PC-9 (cell line): Measurements from ENCODE around the gene ZNF10. TPM values are rescaled to one million over a fixed set of nuclear protein-coding genes. Genes with fewer than 3 reads are reported as not detected.
A peak's percentile ranks its signal among the peaks of the same experiment; 100 is the strongest.

Experiments used
- BruUV-seq: library from RNA; stranded (reverse); fragments of 400-500 nt; replicated peaks from 2 replicates; lab custom pipeline; 2021; lab: Mats Ljungman, UMichigan
- CTCF ChIA-PET: fragments of 300-600 bp; sonication (Branson Sonifier 250); formaldehyde crosslinking; loops from one replicate; lab custom pipeline; 2022; ENCODE audit warnings: antibody characterized with exemption; lab: Charles Lee
- POLR2A ChIA-PET: fragments of 300-600 bp; sonication (Branson Sonifier 250); formaldehyde crosslinking; loops from one replicate; lab custom pipeline; 2022; ENCODE audit warnings: antibody characterized with exemption; ENCODE audit not compliant: unreplicated experiment; lab: Charles Lee
- DNase-seq, 2 experiments: peaks; one replicate each; pipeline versions ENCODE4 v3.0.0 to v3.0.0-alpha.2; 2015 to 2022; ENCODE audit warnings: mixed read lengths in 1 of 2
- H2AFZ ChIP-seq: fragments of 200-600 bp; sonication (generic); 2 replicates; pipeline ENCODE4 v1.8.1; 2017; ENCODE audit warnings: antibody characterized with exemption
- H3F3A ChIP-seq: fragments of 200-600 bp; sonication (generic); 2 replicates; pipeline ENCODE4 v1.8.1; 2017; ENCODE audit warnings: antibody characterized with exemption, mild to moderate bottlenecking, low read depth; ENCODE audit not compliant: insufficient read depth
- H3K27ac ChIP-seq: fragments of 200-600 bp; sonication (generic); 2 replicates; pipeline ENCODE4 v1.6.1; 2016; ENCODE audit warnings: mixed run types
- H3K27me3 ChIP-seq: fragments of 200-600 bp; sonication (generic); 2 replicates; pipeline ENCODE4 v1.6.1; 2016; ENCODE audit warnings: low read depth, mixed run types; ENCODE audit not compliant: insufficient read depth
- H3K36me3 ChIP-seq: fragments of 200-600 bp; sonication (generic); 2 replicates; pipeline ENCODE4 v1.6.1; 2016; ENCODE audit warnings: low read depth, mixed run types
- H3K4me1 ChIP-seq: fragments of 200-600 bp; sonication (generic); replicated peaks from 2 replicates; pipeline ENCODE4 v1.6.1; 2016; ENCODE audit warnings: mixed run types; ENCODE audit not compliant: insufficient read depth
- H3K4me2 ChIP-seq: fragments of 200-600 bp; sonication (generic); 2 replicates; pipeline ENCODE4 v1.6.1; 2017; ENCODE audit warnings: mixed run types
- H3K4me3 ChIP-seq: fragments of 200-600 bp; sonication (generic); 2 replicates; pipeline ENCODE4 v1.6.1; 2016; ENCODE audit warnings: mixed run types
- H3K79me2 ChIP-seq: fragments of 200-600 bp; sonication (generic); 2 replicates; pipeline ENCODE4 v1.6.1; 2017; ENCODE audit warnings: low read depth, mixed run types
- H3K9me2 ChIP-seq: fragments of 200-600 bp; sonication (generic); 2 replicates; pipeline ENCODE4 v1.8.1; 2017; ENCODE audit warnings: mild to moderate bottlenecking; ENCODE audit not compliant: insufficient read depth
- H3K9me3 ChIP-seq: fragments of 200-600 bp; sonication (generic); 2 replicates; pipeline ENCODE4 v1.8.1; 2016; ENCODE audit warnings: low read depth; ENCODE audit not compliant: insufficient read depth
- H4K20me1 ChIP-seq: fragments of 200-600 bp; sonication (generic); 2 replicates; pipeline ENCODE4 v1.8.1; 2017; ENCODE audit not compliant: insufficient read depth
- EZH2 ChIP-seq: fragments of 200-600 bp; sonication (generic); IDR thresholded peaks from 2 replicates; pipeline ENCODE4 v1.8.0; 2017; ENCODE audit warnings: antibody characterized with exemption, low read depth
- intact Hi-C: fragments of 100-400 bp; cut with micrococcal nuclease; formaldehyde crosslinking; loops from one replicate; pipeline ENCODE4 v1.10.0; 2022; ENCODE audit not compliant: unreplicated experiment
- total RNA-seq: library from RNA; stranded (reverse); gene quantifications from 2 replicates; pipeline ENCODE4 v1.2.3, GENCODE V29; 2021
- TF ChIP-seq, protein P1 (sequence below): fragments of 200-600 bp; sonication (generic); conservative IDR thresholded peaks from 2 replicates; pipeline ENCODE4 v1.6.1; 2017; ENCODE audit warnings: mixed run types, antibody characterized with exemption, mild to moderate bottlenecking, moderate library complexity

ZNF10 gene
- total RNA-seq, 1 experiment from 2014 or later = 9.5 TPM

DNA sequence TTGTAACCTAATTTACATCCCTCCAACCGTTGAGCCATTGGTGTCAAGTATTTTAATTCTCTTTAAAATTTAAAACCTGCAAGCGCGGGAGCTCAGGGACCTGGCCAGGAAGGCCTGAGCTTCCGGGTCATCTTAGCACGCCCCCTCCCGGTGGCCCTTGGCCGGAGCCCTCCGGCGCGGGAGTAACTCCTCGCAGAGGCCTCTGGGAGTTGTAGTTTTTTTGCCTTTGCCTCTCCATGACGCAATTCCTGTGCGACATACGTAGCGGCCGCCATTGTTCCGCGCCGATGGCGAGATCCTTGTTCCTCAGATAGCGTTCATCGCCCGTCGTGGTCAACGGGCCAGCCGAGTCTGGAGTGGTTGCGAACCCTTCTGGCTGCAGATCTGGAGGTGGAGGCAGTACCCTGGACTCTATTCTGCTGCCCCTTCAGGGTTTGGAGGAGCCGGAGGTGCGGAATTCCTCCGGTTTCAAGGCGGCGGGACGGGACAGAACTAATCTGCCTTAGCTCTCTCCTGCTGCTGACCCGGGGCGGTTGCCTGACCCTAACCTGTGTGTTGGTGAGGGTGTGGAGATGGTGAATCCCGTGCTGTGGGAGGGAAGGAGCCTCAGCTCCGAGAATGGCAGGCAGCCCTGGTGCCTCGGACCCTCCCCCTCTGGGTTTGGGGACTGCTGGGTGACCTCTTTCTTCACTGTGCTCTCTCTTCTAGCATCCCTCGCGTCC, 51.0 kb downstream of the ZNF10 start, which contains the start of gene ZNF268:
ZNF268 (plus strand) TSS at position 258 of the 722 bp plus-strand sequence. CDS start 503 bp downstream, outside the sequence.
- peak within 1 kb of the TSS; percentile 88 for H3K4me2 ChIP-seq
- intact Hi-C loops = loop anchor here (1.0 to 2.0 kb wide), 5 partner anchors 51 to 225 kb away; partner anchors contain the start of genes ZNF10, ZNF140, ZNF26 and ZNF605
- H4K20me1 ChIP-seq = no peaks in the 10 kb centered on the region
- TSS peak; percentile 77 for BruUV-seq
- DNase-seq = peak; percentile 79 to 91
- ChIA-PET CTCF (interaction anchor here (0.5 to 0.8 kb wide), 2 partner anchors 21 to 196 kb away, joined by 3 to 10 read pairs; partner anchors contain the start of gene ZNF26), POLR2A (interaction anchor here (0.5 kb wide), 1 partner anchor 101 kb away, joined by 4 read pairs; no protein-coding TSS in a partner anchor)
- H3F3A ChIP-seq = no peaks in the 10 kb centered on the region
- no peaks in the 10 kb centered on the region for H3K27me3 ChIP-seq
- peak within 1 kb of the TSS; percentile 94 for H2AFZ ChIP-seq
- peak within 1 kb of the TSS; percentile 40; the same call in 1 of the 2 replicates for H3K27ac ChIP-seq
- H3K4me3 ChIP-seq = peak within 1 kb of the TSS; percentile 65
- peaks cover 12% of the 10 kb centered on the region; the same call in 1 of the 2 replicates for H3K79me2 ChIP-seq
- peaks cover 40% of the 10 kb centered on the region for H3K36me3 ChIP-seq
- peaks cover 49% of the 10 kb centered on the region for H3K9me3 ChIP-seq
- H3K9me2 ChIP-seq = no peaks in the 10 kb centered on the region
- TF ChIP-seq, protein P1, sequence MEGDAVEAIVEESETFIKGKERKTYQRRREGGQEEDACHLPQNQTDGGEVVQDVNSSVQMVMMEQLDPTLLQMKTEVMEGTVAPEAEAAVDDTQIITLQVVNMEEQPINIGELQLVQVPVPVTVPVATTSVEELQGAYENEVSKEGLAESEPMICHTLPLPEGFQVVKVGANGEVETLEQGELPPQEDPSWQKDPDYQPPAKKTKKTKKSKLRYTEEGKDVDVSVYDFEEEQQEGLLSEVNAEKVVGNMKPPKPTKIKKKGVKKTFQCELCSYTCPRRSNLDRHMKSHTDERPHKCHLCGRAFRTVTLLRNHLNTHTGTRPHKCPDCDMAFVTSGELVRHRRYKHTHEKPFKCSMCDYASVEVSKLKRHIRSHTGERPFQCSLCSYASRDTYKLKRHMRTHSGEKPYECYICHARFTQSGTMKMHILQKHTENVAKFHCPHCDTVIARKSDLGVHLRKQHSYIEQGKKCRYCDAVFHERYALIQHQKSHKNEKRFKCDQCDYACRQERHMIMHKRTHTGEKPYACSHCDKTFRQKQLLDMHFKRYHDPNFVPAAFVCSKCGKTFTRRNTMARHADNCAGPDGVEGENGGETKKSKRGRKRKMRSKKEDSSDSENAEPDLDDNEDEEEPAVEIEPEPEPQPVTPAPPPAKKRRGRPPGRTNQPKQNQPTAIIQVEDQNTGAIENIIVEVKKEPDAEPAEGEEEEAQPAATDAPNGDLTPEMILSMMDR = peak; percentile 84
- no peak for TF ChIP-seq EZH2
- no peaks in the 10 kb centered on the region for H3K4me1 ChIP-seq

- no peaks in the 10 kb centered on the region for H3K4me1 ChIP-seq
- intact Hi-C loops = no loop called here
- BruUV-seq = no TSS peak
- POLR2A ChIA-PET = no interaction called here
- H3K27ac ChIP-seq = no peak overlapping the region
- no peak for TF ChIP-seq EZH2
- TF ChIP-seq, protein P1 = no peak
- H3K9me2 ChIP-seq = no peaks in the 10 kb centered on the region
- CTCF ChIA-PET = no interaction called here
- H3F3A ChIP-seq = no peaks in the 10 kb centered on the region
- H2AFZ ChIP-seq = no peak overlapping the region
- H3K4me3 ChIP-seq = no peak overlapping the region
- H3K79me2 ChIP-seq = no peaks in the 10 kb centered on the region
- peaks cover 58% of the 10 kb centered on the region for H3K9me3 ChIP-seq
- no peaks in the 10 kb centered on the region for H4K20me1 ChIP-seq
- no peak overlapping the region for H3K4me2 ChIP-seq
- peaks cover 94% of the 10 kb centered on the region for H3K36me3 ChIP-seq
- no peaks in the 10 kb centered on the region for H3K27me3 ChIP-seq
- no peak for DNase-seq
These were observed 59.7 kb downstream of the ZNF10 start for GRCh38 chr12:133190176-133190575.

GRCh38 chr12:133192847-133193246, 62.4 kb downstream of the ZNF10 start:
- Histone ChIP-seq H3K36me3 (peaks cover 81% of the 10 kb centered on the region), H3K9me3 (peaks cover 59% of the 10 kb centered on the region), H3K9me2 (no peaks in the 10 kb centered on the region), H3K4me1 (no peaks in the 10 kb centered on the region), H3K27ac (no peak overlapping the region), H3K4me2 (no peak overlapping the region), H2AFZ (no peak overlapping the region), H3F3A (0 out of 2 replicates have a peak, but pooled peaks cover 4% of the 10 kb centered on the region), H3K79me2 (no peaks in the 10 kb centered on the region), H3K27me3 (no peaks in the 10 kb centered on the region), H3K4me3 (no peak overlapping the region), H4K20me1 (no peaks in the 10 kb centered on the region)
- intact Hi-C loops = no loop called here
- ChIA-PET CTCF (no interaction called here), POLR2A (interaction anchor here (0.6 kb wide), 1 partner anchor 535 kb away, joined by 3 read pairs; no protein-coding TSS in a partner anchor)
- TF ChIP-seq EZH2 = no peak
- TF ChIP-seq, protein P1 = no peak
- DNase-seq = no peak
- BruUV-seq = no TSS peak
